ENCODE measurements around the gene CLEC16A. TPM values are rescaled to one million over a fixed set of nuclear protein-coding genes. Genes with fewer than 3 reads are reported as not detected.

Gene CLEC16A
- polyA plus RNA-seq, 3 donors, result 3.4 to 12.0 (median 5.8) TPM

DNA sequence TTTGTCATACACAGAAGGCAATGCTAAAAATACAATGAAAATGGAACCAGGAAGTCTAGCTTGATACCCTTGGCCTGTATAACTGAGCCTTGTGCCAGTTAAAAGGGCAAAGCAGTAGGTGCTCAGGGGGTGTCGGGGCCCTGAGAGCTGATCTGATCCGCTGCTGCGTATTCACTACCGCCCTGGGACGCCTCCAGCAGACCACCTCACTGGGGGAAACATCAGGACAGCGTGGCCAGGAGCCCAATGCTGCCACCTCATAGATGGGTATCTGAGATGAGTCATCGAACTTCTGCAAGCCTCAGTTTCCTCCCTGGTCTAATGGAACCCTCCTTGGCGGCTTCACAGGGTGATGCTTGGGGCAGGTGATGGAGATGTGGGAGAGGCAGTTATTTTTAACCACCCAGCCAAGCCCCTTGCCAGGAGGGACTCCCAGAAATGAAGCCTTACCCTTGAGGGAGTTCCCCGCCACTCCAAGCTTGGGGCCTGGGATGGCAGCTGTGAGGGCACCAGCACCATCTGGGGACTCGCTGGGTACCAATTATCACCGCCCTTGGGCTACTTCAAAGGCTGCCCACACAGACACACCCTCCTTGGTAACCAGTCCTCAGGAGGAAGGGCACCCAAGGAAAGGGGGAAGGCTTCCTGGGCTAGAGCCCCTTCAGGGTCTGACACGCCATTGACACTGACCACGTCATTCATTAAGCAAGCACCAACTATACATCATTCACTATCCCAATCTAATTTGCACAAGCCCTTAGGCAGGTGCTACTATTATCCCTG lies 9.8 kb upstream of the CLEC16A start:
- peak overlapping the region in 2 of 7 donors; percentile 22 to 46 for H3K27ac Mint-ChIP-seq
- H3K27ac ChIP-seq (ENCODE audit: low read depth in 1 of 2, low read length in 2 of 2), result no peak overlapping the region
- peaks cover 64% of the 10 kb centered on the region for H3K4me1 Mint-ChIP-seq
- no peaks in the 10 kb centered on the region for H3K27me3 ChIP-seq (ENCODE audit: control insufficient read depth in 2 of 2, insufficient read depth in 2 of 2, low read length in 2 of 2)
- H3K4me1 ChIP-seq (ENCODE audit: control insufficient read depth in 1 of 2, insufficient read depth in 2 of 2, low read length in 2 of 2), result peaks cover 37 to 42% of the 10 kb centered on the region in 2 donors
- intact Hi-C loops (cut with micrococcal nuclease), result loop anchor here in 1 of 2 donors (5.0 kb wide), 1 partner anchor 192 kb away; the partner anchor contains the start of gene NUBP1
- no peaks in the 10 kb centered on the region for H3K9me3 ChIP-seq (replicated peaks in 1 of 2; ENCODE audit: control insufficient read depth in 1 of 2, insufficient read depth in 1 of 2, low read length in 2 of 2)
- H3K4me3 ChIP-seq (replicated peaks in 1 of 3; ENCODE audit: low read depth in 2 of 3, low read length in 3 of 3), result no peak overlapping the region
- H3K36me3 ChIP-seq (replicated peaks in 1 of 2; ENCODE audit: control insufficient read depth in 1 of 2, insufficient read depth in 2 of 2, low read length in 2 of 2), result peaks cover 0 to 10% of the 10 kb centered on the region in 2 donors
- H3K4me3 Mint-ChIP-seq, result no peak overlapping the region
- peaks cover 100% of the 10 kb centered on the region for H4K20me1 ChIP-seq (ENCODE audit: insufficient read depth, low read length)
- H3K27me3 Mint-ChIP-seq (ENCODE audit: low read depth in 3 of 3), result peaks cover 0 to 1% (median 0%) of the 10 kb centered on the region in 3 donors
- peaks cover 0 to 1% (median 0%) of the 10 kb centered on the region in 7 donors for H3K9me3 Mint-ChIP-seq
- peaks cover 8 to 19% of the 10 kb centered on the region in 2 donors for H3K36me3 Mint-ChIP-seq
- H3K9ac ChIP-seq (ENCODE audit: insufficient read depth, low read length, poor library complexity, severe bottlenecking), result no peak overlapping the region
- H2AFZ ChIP-seq (ENCODE audit: insufficient read depth, low read depth, low read length, poor library complexity, severe bottlenecking), result no peak overlapping the region
- 100% methylated on average over 4 of the region's 13 CpGs for WGBS (ENCODE audit: insufficient coverage)
- no peak for DNase-seq
- TF ChIP-seq, protein P1, sequence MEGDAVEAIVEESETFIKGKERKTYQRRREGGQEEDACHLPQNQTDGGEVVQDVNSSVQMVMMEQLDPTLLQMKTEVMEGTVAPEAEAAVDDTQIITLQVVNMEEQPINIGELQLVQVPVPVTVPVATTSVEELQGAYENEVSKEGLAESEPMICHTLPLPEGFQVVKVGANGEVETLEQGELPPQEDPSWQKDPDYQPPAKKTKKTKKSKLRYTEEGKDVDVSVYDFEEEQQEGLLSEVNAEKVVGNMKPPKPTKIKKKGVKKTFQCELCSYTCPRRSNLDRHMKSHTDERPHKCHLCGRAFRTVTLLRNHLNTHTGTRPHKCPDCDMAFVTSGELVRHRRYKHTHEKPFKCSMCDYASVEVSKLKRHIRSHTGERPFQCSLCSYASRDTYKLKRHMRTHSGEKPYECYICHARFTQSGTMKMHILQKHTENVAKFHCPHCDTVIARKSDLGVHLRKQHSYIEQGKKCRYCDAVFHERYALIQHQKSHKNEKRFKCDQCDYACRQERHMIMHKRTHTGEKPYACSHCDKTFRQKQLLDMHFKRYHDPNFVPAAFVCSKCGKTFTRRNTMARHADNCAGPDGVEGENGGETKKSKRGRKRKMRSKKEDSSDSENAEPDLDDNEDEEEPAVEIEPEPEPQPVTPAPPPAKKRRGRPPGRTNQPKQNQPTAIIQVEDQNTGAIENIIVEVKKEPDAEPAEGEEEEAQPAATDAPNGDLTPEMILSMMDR (IDR thresholded peaks at IDR 0.05), result no peak
- no peak overlapping the region for H3K4me2 ChIP-seq (replicated peaks; ENCODE audit: extremely low read depth, low read length, poor library complexity, severe bottlenecking)
- peaks cover 19% of the 10 kb centered on the region for H3K79me2 ChIP-seq (ENCODE audit: insufficient read depth, low read length)

DNA sequence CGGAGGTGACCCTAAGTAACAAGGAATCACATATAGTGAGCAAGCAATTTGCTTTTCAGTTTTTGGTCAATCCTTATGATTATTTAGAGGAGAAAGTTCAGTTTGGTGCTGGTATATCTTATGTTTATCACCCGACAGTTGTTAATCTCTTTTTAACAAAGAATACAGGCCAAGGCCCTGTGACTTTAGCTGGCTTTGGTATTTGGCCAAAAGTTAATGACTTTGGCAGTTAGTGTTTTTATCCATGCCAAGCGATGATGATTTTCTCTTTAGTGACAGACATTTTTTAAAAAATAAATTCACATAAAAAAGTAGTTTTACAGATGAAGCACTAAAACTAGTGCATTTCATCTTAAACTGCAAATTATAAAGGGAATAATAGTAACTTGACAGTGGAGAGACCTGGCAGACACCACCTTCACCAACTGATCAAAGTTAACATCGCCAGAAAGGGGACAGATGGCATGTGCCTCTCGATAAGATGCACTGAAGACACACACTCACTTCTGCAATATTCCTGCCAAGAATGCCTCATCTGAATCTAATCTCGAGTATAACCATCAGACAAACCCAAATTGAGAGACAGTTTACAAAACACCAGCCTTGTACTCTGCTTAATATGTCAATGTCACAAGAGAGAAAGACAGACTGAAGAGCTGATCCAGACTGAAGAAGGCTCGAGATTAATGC lies 9.0 kb upstream of the CLEC16A start:
- intact Hi-C loops (cut with micrococcal nuclease), result loop anchor here in 1 of 2 donors (5.0 kb wide), 1 partner anchor 193 kb away; the partner anchor contains the start of gene NUBP1
- peaks cover 10 to 22% of the 10 kb centered on the region in 2 donors for H3K36me3 Mint-ChIP-seq
- H3K36me3 ChIP-seq (replicated peaks in 1 of 2; ENCODE audit: control insufficient read depth in 1 of 2, insufficient read depth in 2 of 2, low read length in 2 of 2), result peaks cover 0 to 10% of the 10 kb centered on the region in 2 donors

More for the DNA sequence above, 9.0 kb upstream of the CLEC16A start:
- H3K4me1 Mint-ChIP-seq, result peaks cover 65% of the 10 kb centered on the region
- peaks cover 42 to 47% of the 10 kb centered on the region in 2 donors for H3K4me1 ChIP-seq (ENCODE audit: control insufficient read depth in 1 of 2, insufficient read depth in 2 of 2, low read length in 2 of 2)
- no peak overlapping the region for H3K27ac Mint-ChIP-seq
- peaks cover 27% of the 10 kb centered on the region for H3K79me2 ChIP-seq (ENCODE audit: insufficient read depth, low read length)
- H3K27me3 ChIP-seq (ENCODE audit: control insufficient read depth in 2 of 2, insufficient read depth in 2 of 2, low read length in 2 of 2), result no peaks in the 10 kb centered on the region
- H3K27ac ChIP-seq (ENCODE audit: low read depth in 1 of 2, low read length in 2 of 2), result no peak overlapping the region
- peaks cover 100% of the 10 kb centered on the region for H4K20me1 ChIP-seq (ENCODE audit: insufficient read depth, low read length)
- H3K9me3 ChIP-seq (replicated peaks in 1 of 2; ENCODE audit: control insufficient read depth in 1 of 2, insufficient read depth in 1 of 2, low read length in 2 of 2), result no peaks in the 10 kb centered on the region
- DNase-seq, result no peak
- TF ChIP-seq, protein P1 (IDR thresholded peaks at IDR 0.05), result no peak
- H2AFZ ChIP-seq (ENCODE audit: insufficient read depth, low read depth, low read length, poor library complexity, severe bottlenecking), result no peak overlapping the region
- H3K4me3 ChIP-seq (replicated peaks in 1 of 3; ENCODE audit: low read depth in 2 of 3, low read length in 3 of 3), result no peak overlapping the region
- WGBS (ENCODE audit: insufficient coverage), result 84% methylated on average over 3 of the region's 7 CpGs
- no peak overlapping the region for H3K4me2 ChIP-seq (replicated peaks; ENCODE audit: extremely low read depth, low read length, poor library complexity, severe bottlenecking)
- H3K27me3 Mint-ChIP-seq (ENCODE audit: low read depth in 3 of 3), result peaks cover 0 to 2% (median 0%) of the 10 kb centered on the region in 3 donors
- no peaks in the 10 kb centered on the region for H3K9me3 Mint-ChIP-seq
- no peak overlapping the region for H3K4me3 Mint-ChIP-seq
- H3K9ac ChIP-seq (ENCODE audit: insufficient read depth, low read length, poor library complexity, severe bottlenecking), result no peak overlapping the region

Measured in CD14-positive monocyte (primary cell).